Endothelial cell (in vitro differentiated cells): ENCODE data around the gene ZNF699. TPM values are rescaled to one million over a fixed set of nuclear protein-coding genes. Genes with fewer than 3 reads are reported as not detected.

Experiments used
- DNase-seq: peaks from one replicate; pipeline ENCODE4 v3.0.0; 2021; ENCODE audit warnings: low spot score
- H3K27ac Mint-ChIP-seq: one replicate; pipeline ENCODE4 v1.8.0; 2021; ENCODE audit warnings: mixed read lengths, inconsistent platforms; ENCODE audit not compliant: unreplicated experiment
- H3K27me3 Mint-ChIP-seq: one replicate; pipeline ENCODE4 v1.8.0; 2021; ENCODE audit warnings: mild to moderate bottlenecking, moderate library complexity, mixed read lengths, inconsistent platforms; ENCODE audit not compliant: unreplicated experiment
- H3K36me3 Mint-ChIP-seq: one replicate; pipeline ENCODE4 v1.8.0; 2021; ENCODE audit warnings: mild to moderate bottlenecking, low read depth, mixed read lengths, inconsistent platforms; ENCODE audit not compliant: unreplicated experiment
- H3K4me1 Mint-ChIP-seq: one replicate; pipeline ENCODE4 v1.8.0; 2021; ENCODE audit warnings: mild to moderate bottlenecking, mixed read lengths, inconsistent platforms; ENCODE audit not compliant: unreplicated experiment
- H3K4me3 Mint-ChIP-seq: one replicate; pipeline ENCODE4 v1.8.0; 2021; ENCODE audit warnings: mild to moderate bottlenecking, mixed read lengths, inconsistent platforms; ENCODE audit not compliant: unreplicated experiment
- H3K9me3 Mint-ChIP-seq: one replicate; pipeline ENCODE4 v1.8.0; 2021; ENCODE audit warnings: mixed read lengths, inconsistent platforms; ENCODE audit not compliant: unreplicated experiment
- CTCF ChIP-seq: fragments of 200-600 bp; sonication (generic); IDR thresholded peaks from one replicate; pipeline ENCODE4 v1.5.0; 2021; ENCODE audit warnings: antibody characterized with exemption; ENCODE audit not compliant: unreplicated experiment
- total RNA-seq: library from RNA; stranded (reverse); fragmentation: NEBNext Ultra II Directional; extraction: Animal tissue kit (Norgen Biotek cat#: 25700); gene quantifications from one replicate; pipeline ENCODE4 v1.2.1, GENCODE V29; 2021; ENCODE audit not compliant: unreplicated experiment

ZNF699 gene
- total RNA-seq, 1 donor from 2014 or later: 3.9 TPM

GRCh38 chr19:9348253-9348652 lies 38.6 kb upstream of the ZNF699 start:
- no peak for DNase-seq
- Mint-ChIP-seq H3K9me3 (peaks cover 36% of the 10 kb centered on the region), H3K4me3 (no peak overlapping the region), H3K36me3 (peaks cover 21% of the 10 kb centered on the region), H3K27me3 (no peaks in the 10 kb centered on the region), H3K27ac (no peak overlapping the region), H3K4me1 (no peaks in the 10 kb centered on the region)
- no peak for TF ChIP-seq CTCF

GRCh38 chr19:9345005-9345404 lies 35.4 kb upstream of the ZNF699 start:
- DNase-seq: no peak
- Mint-ChIP-seq H3K27ac (no peak overlapping the region), H3K4me3 (no peak overlapping the region), H3K4me1 (no peaks in the 10 kb centered on the region), H3K36me3 (peaks cover 49% of the 10 kb centered on the region), H3K9me3 (peaks cover 43% of the 10 kb centered on the region), H3K27me3 (no peaks in the 10 kb centered on the region)
- TF ChIP-seq CTCF: no peak

- Mint-ChIP-seq H3K36me3 (peaks cover 59% of the 10 kb centered on the region), H3K4me1 (no peaks in the 10 kb centered on the region), H3K27ac (no peak overlapping the region), H3K27me3 (peaks cover 2% of the 10 kb centered on the region), H3K4me3 (no peak overlapping the region), H3K9me3 (peaks cover 43% of the 10 kb centered on the region)
- DNase-seq: no peak
- no peak for TF ChIP-seq CTCF
Measured at GRCh38 chr19:9342610-9343304, 33.1 kb upstream of the ZNF699 start.

GRCh38 chr19:9329999-9330398 lies 20.4 kb upstream of the ZNF699 start:
- DNase-seq: no peak
- TF ChIP-seq CTCF: no peak
- H3K27ac Mint-ChIP-seq: no peak overlapping the region
- peaks cover 3% of the 10 kb centered on the region for H3K27me3 Mint-ChIP-seq
- H3K4me3 Mint-ChIP-seq: peak overlapping the region; percentile 73
- peaks cover 48% of the 10 kb centered on the region for H3K36me3 Mint-ChIP-seq
- H3K9me3 Mint-ChIP-seq: peaks cover 25% of the 10 kb centered on the region
- no peaks in the 10 kb centered on the region for H3K4me1 Mint-ChIP-seq

GRCh38 chr19:9324584-9324962 lies 14.9 kb upstream of the ZNF699 start:
- H3K27ac Mint-ChIP-seq: no peak overlapping the region
- peaks cover 30% of the 10 kb centered on the region for H3K9me3 Mint-ChIP-seq
- no peak for TF ChIP-seq CTCF
- H3K4me1 Mint-ChIP-seq: no peaks in the 10 kb centered on the region
- H3K27me3 Mint-ChIP-seq: peaks cover 10% of the 10 kb centered on the region
- peak overlapping the region; percentile 89 for H3K4me3 Mint-ChIP-seq
- peaks cover 46% of the 10 kb centered on the region for H3K36me3 Mint-ChIP-seq
- no peak for DNase-seq
